Stimulated activated CD8-positive, alpha-beta memory T cell treated with anti-CD3 and anti-CD28 coated beads, Interleukin-7, amount 100 ng/mL, for 1 hour (primary cell): ENCODE data around the gene SLC38A9.

Experiments used
- DNase-seq, 2 donors: peaks; one replicate each; pipeline ENCODE4 v3.0.0-alpha.2; 2020; ENCODE audit warnings: low read depth in 2 of 2

Gene SLC38A9

GRCh38 chr5:55650386-55650785 is 61.7 kb downstream of the SLC38A9 start:
- no peak for DNase-seq

DNA sequence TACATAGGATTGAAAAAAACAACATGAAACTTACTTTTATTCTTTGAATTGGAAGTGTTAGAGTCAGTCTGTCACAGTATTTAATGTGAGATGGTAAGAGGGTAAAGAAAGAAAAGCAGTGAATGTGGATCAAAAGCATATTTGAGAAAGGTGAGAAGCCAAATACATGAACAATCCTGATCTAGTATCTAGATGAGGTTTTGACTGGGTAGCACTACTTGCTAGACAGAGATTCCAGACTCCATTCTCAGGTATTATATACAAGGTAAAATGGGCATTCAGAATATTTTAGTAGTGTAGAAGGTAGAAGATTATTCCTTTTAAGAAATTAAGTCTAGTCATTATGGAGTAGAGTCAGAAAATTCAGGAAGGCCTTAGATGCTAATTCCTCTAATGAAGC is 62.2 kb downstream of the SLC38A9 start:
- no peak for DNase-seq

DNA sequence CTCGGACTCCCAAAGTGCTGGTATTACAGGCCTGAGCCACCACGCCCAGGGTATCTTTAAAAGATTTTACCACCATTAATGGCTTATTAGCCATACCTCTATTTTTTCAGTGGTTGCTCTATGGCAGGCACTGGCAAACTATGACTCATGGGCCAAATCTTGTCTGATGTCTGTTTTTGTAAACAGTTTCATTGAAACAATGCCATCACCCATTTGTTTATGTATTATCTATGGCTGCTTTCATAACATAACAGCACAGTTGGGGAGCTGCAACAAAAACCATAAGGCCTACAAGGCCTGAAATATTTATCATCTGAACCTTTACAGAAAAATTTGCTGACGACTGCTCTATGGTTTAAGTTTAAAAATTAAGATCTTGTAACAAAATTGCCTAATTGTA is 66.8 kb downstream of the SLC38A9 start:
- no peak for DNase-seq

GRCh38 chr5:55638455-55638854 is 73.7 kb downstream of the SLC38A9 start:
- no peak for DNase-seq

DNA sequence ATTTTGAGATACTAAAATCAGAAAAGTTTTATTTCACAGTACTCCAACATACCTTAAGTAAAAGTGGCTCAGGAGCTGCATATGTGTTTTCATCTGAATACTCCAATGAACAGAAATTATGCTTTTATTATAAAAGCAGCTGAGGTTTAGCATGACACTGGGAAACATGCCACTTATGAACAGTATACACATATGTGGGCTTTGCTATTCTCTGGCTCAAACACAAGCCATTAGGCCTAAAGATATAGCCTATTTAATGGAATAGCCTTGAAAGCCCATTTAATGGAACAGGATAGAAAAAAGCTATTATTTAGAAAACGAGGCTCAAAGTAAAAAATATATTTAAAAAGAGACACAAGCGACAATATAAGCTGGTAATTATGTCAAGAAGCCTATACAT is 74.1 kb downstream of the SLC38A9 start:
- DNase-seq, result no peak

- no peak for DNase-seq
Observed at GRCh38 chr5:55636683-55637082, 75.4 kb downstream of the SLC38A9 start.

DNA sequence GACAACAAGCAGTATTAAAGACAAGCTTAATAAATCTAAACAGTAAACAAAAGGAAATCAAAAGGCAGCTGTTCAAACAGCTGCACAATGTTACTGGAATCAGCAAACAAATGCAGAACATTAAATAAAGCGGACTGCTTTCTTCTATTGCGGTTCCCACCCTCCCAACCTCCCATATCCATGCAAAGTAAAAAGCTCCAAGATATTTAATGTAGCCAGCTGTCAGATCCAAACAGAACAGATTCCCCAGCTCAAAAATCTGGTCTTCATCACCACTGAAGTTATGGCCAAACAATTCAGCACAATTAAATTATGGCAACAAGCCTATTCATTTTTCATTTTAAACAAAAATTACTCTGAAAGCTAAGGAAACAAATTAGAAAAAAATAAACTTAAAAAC is 75.9 kb downstream of the SLC38A9 start:
- DNase-seq, result no peak

GRCh38 chr5:55634866-55635265 is 77.3 kb downstream of the SLC38A9 start:
- DNase-seq, result no peak

GRCh38 chr5:55634209-55634805 is 77.8 kb downstream of the SLC38A9 start:
- DNase-seq, result no peak

DNA sequence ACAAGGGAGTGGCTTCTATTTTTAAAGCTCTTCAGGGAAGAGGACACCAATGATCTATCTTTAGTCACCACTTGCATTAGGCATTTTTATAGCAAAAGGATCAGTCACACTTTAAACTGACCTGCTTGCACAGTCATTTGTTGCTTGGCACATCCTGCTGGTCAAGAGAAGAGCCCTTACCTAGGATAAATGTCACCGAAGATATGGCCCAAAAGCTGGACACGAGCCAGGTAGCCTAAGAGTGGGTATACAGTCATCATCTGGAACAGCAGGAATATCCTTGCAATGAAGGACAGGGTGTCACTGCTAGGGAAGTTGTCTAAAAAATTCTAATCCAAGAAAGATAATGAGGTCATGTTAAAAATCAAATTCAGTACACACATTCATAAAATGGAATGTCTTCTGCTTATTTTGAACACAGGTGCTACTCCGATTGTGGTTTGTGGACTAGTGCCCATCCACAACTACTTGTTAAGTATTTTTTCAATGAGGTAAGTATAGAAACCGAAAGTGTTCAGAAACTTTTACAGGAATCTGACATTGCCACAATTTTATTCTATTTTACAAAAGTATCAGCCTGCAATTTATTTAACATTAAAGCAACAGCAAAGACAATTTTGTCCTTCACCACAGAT is 78.4 kb downstream of the SLC38A9 start:
- DNase-seq, result no peak

DNA sequence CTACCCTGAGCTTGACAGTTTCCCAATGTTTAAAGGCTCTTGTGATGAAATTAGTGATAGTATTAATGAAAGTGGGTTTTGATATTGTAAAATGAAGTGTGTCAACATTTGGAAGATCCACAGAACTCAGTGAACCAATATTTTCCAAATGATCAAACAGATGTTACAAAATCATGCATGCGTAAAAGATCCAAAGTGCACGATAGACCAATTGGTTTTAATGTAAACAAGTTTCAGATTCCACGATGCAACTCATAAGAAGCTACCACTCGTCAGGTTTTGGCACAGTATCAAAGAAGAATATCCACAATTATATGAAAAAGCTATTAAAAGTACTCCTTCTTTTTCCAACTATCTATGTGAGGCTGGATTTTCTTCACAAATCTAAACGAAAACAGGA is 82.3 kb downstream of the SLC38A9 start:
- no peak for DNase-seq

GRCh38 chr5:55626790-55627189 is 85.3 kb downstream of the SLC38A9 start:
- no peak for DNase-seq

DNA sequence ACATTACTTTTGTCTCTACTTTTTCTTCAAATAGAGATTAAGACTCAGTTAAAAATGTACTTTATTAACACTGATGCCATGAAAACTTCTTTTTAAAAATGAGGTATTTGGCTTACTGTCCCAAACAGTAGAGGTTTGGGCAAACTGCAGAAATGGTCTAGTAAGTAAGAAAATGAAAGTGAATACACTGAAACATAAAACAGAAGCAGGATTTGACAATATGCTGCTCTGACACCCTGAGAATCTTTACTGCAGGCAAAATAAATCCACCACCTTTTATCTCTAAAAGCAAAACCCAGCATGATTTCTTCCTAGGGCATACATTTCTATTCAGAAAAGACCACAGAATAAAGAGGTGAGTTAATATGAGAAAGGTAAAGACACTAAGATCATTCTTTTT is 86.2 kb downstream of the SLC38A9 start:
- no peak for DNase-seq

DNA sequence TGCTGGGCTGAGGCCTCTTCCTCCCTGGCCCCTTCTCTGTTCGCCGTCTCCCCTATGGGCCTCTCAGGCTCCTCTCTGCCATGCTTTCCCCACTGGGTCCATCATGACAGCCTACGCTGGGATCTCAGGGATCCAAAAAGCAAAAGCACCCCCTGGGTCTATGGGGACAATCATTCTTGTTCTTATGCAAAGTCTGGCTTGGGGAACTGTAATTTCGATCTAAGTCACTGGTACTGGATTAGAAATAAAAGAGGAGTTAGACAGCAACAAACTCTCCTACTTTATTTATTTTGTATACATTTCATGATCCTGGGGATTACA is 86.6 kb downstream of the SLC38A9 start:
- DNase-seq, result no peak

GRCh38 chr5:55624841-55625588 is 87.1 kb downstream of the SLC38A9 start:
- DNase-seq, result no peak

DNA sequence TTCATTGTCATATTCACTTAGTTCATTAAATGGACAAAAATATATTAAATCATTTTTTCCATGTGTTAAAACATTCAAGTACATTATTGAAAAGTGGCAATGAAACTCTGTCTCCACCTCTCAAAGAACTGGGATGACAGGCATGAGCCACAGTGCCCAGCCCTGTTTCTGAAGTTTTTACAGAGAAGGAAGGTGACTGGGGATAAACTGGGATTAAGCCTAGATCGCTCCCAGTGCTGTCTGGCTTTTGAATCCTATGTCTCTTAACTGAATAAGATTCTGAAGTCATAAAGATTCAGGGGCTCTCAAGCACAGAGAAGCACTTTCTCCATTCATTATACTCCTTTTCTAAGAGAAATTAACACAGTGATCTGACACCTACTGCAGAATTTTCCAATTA is 88.3 kb downstream of the SLC38A9 start:
- DNase-seq, result no peak

DNA sequence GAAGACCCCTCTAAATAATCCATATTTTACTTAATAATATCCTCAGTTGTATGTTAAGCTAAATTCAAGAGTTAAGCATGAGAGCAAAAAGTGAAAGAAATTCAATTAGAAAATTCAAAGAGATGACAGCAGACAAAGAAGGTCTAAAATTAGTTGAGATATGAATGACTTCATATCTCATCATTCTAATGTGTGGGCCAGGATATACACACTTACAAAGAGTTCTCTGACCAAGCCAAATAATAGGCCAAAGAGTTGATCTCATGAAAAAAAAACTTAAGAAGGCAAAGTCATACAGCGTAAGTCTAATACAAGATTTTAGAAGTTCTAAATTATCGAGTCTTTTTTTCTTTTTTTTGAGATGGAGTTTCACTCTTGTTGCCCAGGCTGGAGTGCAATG is 89.7 kb downstream of the SLC38A9 start:
- DNase-seq, result no peak

- no peak for DNase-seq
Observed at GRCh38 chr5:55621229-55621628, 90.9 kb downstream of the SLC38A9 start.

- DNase-seq, result no peak
Observed at GRCh38 chr5:55620766-55621160, 91.4 kb downstream of the SLC38A9 start.

GRCh38 chr5:55620009-55620765 is 91.9 kb downstream of the SLC38A9 start:
- no peak for DNase-seq

GRCh38 chr5:55618318-55618717 is 93.8 kb downstream of the SLC38A9 start:
- no peak for DNase-seq

DNA sequence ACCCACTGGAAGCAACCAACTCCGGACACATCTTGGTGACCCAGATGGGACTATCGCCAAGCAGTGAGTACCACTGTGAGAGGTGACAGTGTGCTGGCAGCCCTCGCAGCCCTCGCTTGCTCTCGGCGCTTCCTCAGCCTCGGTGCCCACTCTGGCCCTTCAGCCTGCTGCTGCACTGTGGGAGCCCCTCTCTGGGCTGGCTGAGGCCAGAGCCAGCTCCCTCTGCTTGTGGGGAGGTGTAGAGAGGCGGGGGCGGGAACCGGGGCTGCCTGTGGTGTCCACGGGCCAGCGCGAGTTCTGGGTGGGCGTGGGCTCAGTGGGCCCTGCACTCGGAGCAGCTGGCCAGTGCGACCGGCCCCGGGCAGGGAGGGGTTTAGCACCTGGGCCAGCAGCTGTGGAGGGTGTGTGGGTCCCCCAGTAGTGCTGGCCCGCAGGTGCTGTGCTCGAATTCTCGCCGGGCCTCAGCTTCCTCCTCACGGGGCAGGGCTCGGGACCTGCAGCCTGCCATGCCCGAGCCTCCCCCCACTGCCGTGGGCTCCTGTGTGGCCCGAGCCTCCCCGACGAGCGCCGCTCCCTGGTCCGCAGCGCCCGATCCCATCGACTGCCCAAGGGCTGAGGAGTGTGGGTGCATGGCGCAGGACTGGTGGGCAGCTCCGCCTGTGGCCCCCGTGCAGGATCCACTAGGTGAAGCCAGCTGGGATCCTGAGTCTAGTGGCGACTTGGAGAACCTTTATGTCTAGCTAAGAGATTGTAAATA is 98.8 kb downstream of the SLC38A9 start:
- DNase-seq, result no peak
